Peyer's patch (tissue), 4 donors: ENCODE measurements around the gene AEBP2. TPM values are rescaled to one million over a fixed set of nuclear protein-coding genes. Genes with fewer than 3 reads are reported as not detected.
"Not testable (repeated sequence)": the region's sequence is repeated elsewhere in the genome, so short reads cannot be mapped to it uniquely, and the experiment has no call there.

Experiments used
- DNase-seq, 3 donors: peaks; one replicate each; pipeline ENCODE4 v3.0.0-alpha.2; 2017 to 2019
- H3K27ac ChIP-seq, 4 donors: fragments of 200-600 bp; sonication (generic); one replicate each; pipeline ENCODE4 v1.5.1; 2016 to 2019
- H3K27me3 ChIP-seq, 2 donors: fragments of 200-600 bp; sonication (generic); one replicate each; pipeline ENCODE4 v1.5.1; 2019
- H3K36me3 ChIP-seq, 3 donors: fragments of 200-600 bp; sonication (generic); one replicate each; pipeline ENCODE4 v1.5.1; 2016 to 2019
- H3K4me1 ChIP-seq, 4 donors: fragments of 200-600 bp; sonication (generic); one replicate each; pipeline ENCODE4 v1.5.1; 2016 to 2019
- H3K4me3 ChIP-seq, 4 donors: fragments of 200-600 bp; sonication (generic); 1 replicate in 3 of 4; 2 replicates in 1 of 4; pipeline ENCODE4 v1.5.1; 2016 to 2019; ENCODE audit warnings: mild to moderate bottlenecking in 1 of 4
- H3K9me3 ChIP-seq, 4 donors: fragments of 200-600 bp; sonication (generic); one replicate each; pipeline ENCODE4 v1.5.1; 2016 to 2019; ENCODE audit warnings: mild to moderate bottlenecking in 1 of 4
- CTCF ChIP-seq, 6 experiments: fragments of 450-650 bp in 4 of 6; fragments of 200-600 bp in 2 of 6; sonication (generic) in 1 of 6; IDR thresholded peaks; one replicate each; pipeline ENCODE4 v1.5.1; 2017 to 2019; ENCODE audit warnings: antibody characterized with exemption in 6 of 6, mild to moderate bottlenecking in 3 of 6, moderate library complexity in 1 of 6
- POLR2A ChIP-seq, 2 donors: fragments of 450-650 bp; IDR thresholded peaks; one replicate each; pipeline ENCODE4 v1.5.1; 2017; ENCODE audit warnings: antibody characterized with exemption in 2 of 2, mild to moderate bottlenecking in 2 of 2, moderate library complexity in 2 of 2
- total RNA-seq, 4 donors: library from RNA; depleted of rRNA; stranded (reverse); fragments of >200 nt; gene quantifications; one replicate each; pipeline ENCODE4 v1.1.0, GENCODE V29; 2016

The AEBP2 gene
- total RNA-seq, 4 donors from 2014 or later, result 22.9 to 58.4 (median 42.3) TPM

- Histone ChIP-seq H3K4me1 (no peaks in the 10 kb centered on the region), H3K27ac (no peak overlapping the region), H3K27me3 (no peaks in the 10 kb centered on the region), H3K36me3 (no peaks in the 10 kb centered on the region), H3K9me3 (no peaks in the 10 kb centered on the region), H3K4me3 (no peak overlapping the region)
- no peak for TF ChIP-seq POLR2A (IDR thresholded peaks at IDR 0.05)
- no peak for TF ChIP-seq CTCF (IDR thresholded peaks at IDR 0.05)
- no peak for DNase-seq
Observed at GRCh38 chr12:19419086-19419485, 20.2 kb upstream of the AEBP2 start.

GRCh38 chr12:19421503-19422282 is 17.6 kb upstream of the AEBP2 start:
- Histone ChIP-seq H3K27ac (no peak overlapping the region), H3K27me3 (no peaks in the 10 kb centered on the region)

GRCh38 chr12:19423166-19423930 is 15.9 kb upstream of the AEBP2 start:
- H3K36me3 ChIP-seq, result no peaks in the 10 kb centered on the region
- no peaks in the 10 kb centered on the region for H3K4me1 ChIP-seq
- no peak overlapping the region for H3K4me3 ChIP-seq
- H3K9me3 ChIP-seq, result peaks cover 0 to 4% (median 0%) of the 10 kb centered on the region in 4 donors
- no peaks in the 10 kb centered on the region for H3K27me3 ChIP-seq
- no peak overlapping the region for H3K27ac ChIP-seq
- DNase-seq, result no peak
- TF ChIP-seq CTCF (IDR thresholded peaks at IDR 0.05) (no peak), POLR2A (IDR thresholded peaks at IDR 0.05) (no peak)

More at GRCh38 chr12:19421503-19422282, 17.6 kb upstream of the AEBP2 start:
- H3K36me3 ChIP-seq, result no peaks in the 10 kb centered on the region
- H3K4me3 ChIP-seq, result no peak overlapping the region
- TF ChIP-seq POLR2A (IDR thresholded peaks at IDR 0.05), result no peak
- no peak for TF ChIP-seq CTCF (IDR thresholded peaks at IDR 0.05)
- H3K4me1 ChIP-seq, result no peaks in the 10 kb centered on the region
- DNase-seq, result no peak
- H3K9me3 ChIP-seq, result peaks cover 0 to 4% (median 0%) of the 10 kb centered on the region in 4 donors

DNA sequence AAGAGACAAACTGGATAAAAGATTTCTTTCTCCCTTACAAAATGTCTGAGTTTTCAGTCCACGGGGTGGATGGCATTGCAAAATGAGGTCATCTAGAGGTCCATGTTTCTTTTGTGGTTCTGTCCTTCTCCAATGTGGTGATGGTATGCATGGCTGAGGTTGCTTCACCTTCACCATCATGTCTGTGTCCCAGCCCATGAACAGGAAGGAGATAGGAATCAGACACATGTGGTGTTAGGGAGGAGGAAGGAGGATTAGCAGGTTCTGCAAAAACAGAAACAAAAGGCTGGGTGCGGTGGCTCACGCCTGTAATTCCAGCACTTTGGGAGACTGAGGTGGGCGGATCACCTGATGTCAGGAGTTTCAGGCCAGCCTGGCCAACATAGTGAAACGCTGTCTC is 11.0 kb upstream of the AEBP2 start:
- TF ChIP-seq CTCF (IDR thresholded peaks at IDR 0.05) (no peak), POLR2A (IDR thresholded peaks at IDR 0.05) (no peak)
- DNase-seq, result no peak
- H3K27ac ChIP-seq, result no peak overlapping the region
- no peaks in the 10 kb centered on the region for H3K27me3 ChIP-seq
- no peaks in the 10 kb centered on the region for H3K36me3 ChIP-seq
- no peaks in the 10 kb centered on the region for H3K4me1 ChIP-seq
- H3K4me3 ChIP-seq, result no peak overlapping the region
- H3K9me3 ChIP-seq, result peaks cover 0 to 4% (median 0%) of the 10 kb centered on the region in 4 donors

- not testable (repeated sequence) for H3K4me3 ChIP-seq, DNase-seq, H3K36me3 ChIP-seq, H3K27ac ChIP-seq, H3K9me3 ChIP-seq, H3K4me1 ChIP-seq, H3K27me3 ChIP-seq
Observed at GRCh38 chr12:19429491-19429890, 9.8 kb upstream of the AEBP2 start.

- no peak for DNase-seq
- no peaks in the 10 kb centered on the region for H3K36me3 ChIP-seq
- no peaks in the 10 kb centered on the region for H3K4me1 ChIP-seq
- TF ChIP-seq CTCF (IDR thresholded peaks at IDR 0.05) (no peak), POLR2A (IDR thresholded peaks at IDR 0.05) (no peak)
- H3K4me3 ChIP-seq, result no peak overlapping the region
- H3K27me3 ChIP-seq, result no peaks in the 10 kb centered on the region
- peaks cover 0 to 4% (median 0%) of the 10 kb centered on the region in 4 donors for H3K9me3 ChIP-seq
- no peak overlapping the region for H3K27ac ChIP-seq
Observed at GRCh38 chr12:19430988-19431387, 8.3 kb upstream of the AEBP2 start.
